HCT116 (cell line): Measurements from ENCODE around the gene RFXANK.

ENCODE experiments used
- EZH2 ChIP-seq: fragments of 200-600 bp; sonication (generic); IDR thresholded peaks from 2 replicates; pipeline ENCODE4 v1.6.1; 2017; ENCODE audit warnings: antibody characterized with exemption, mixed run types
- EZH2phosphoT487 ChIP-seq: fragments of 200-600 bp; IDR thresholded peaks from 2 replicates; pipeline ENCODE4 v1.6.1; 2018; ENCODE audit warnings: antibody characterized with exemption, borderline replicate concordance
- MAX ChIP-seq: IDR thresholded peaks from 2 replicates; pipeline ENCODE4 v1.6.1; 2012
- POLR2A ChIP-seq: IDR thresholded peaks from 2 replicates; pipeline ENCODE4 v1.7.0; 2011; ENCODE audit warnings: borderline replicate concordance; ENCODE audit not compliant: insufficient read depth, insufficient read length; ENCODE audit errors: extremely low read depth
- RAD21 ChIP-seq: IDR thresholded peaks from 2 replicates; pipeline ENCODE4 v1.6.1; 2012; ENCODE audit warnings: low read depth, mild to moderate bottlenecking
- REST ChIP-seq: IDR thresholded peaks from 2 replicates; pipeline ENCODE4 v1.6.1; 2012; ENCODE audit warnings: low read depth
- YY1 ChIP-seq: IDR thresholded peaks from 2 replicates; pipeline ENCODE4 v1.6.1; 2011; ENCODE audit warnings: low read length, low read depth, moderate library complexity, mild to moderate bottlenecking; ENCODE audit not compliant: insufficient replicate concordance; ENCODE audit errors: extremely low read depth
- ZNF274 ChIP-seq: fragments of 200-500 bp; sonication (Bioruptor generic); IDR thresholded peaks from 2 replicates; pipeline ENCODE4 v1.6.1; 2014; ENCODE audit warnings: mild to moderate bottlenecking, low read depth, low read length, inconsistent platforms
- TF ChIP-seq, protein P1 (sequence below), 3 experiments: fragments of 200-600 bp in 1 of 3; sonication (generic) in 1 of 3; IDR thresholded peaks in 2 of 3; conservative IDR thresholded peaks in 1 of 3; 2 replicates each; pipeline ENCODE4 v1.5.1; 2012 to 2017; ENCODE audit warnings: low read depth in 2 of 3, low read length in 2 of 3, antibody characterized with exemption in 1 of 3, borderline replicate concordance in 1 of 3, control low read depth in 1 of 3, mild to moderate bottlenecking in 1 of 3, mixed read lengths in 1 of 3, mixed run types in 1 of 3, moderate library complexity in 1 of 3; ENCODE audit not compliant: insufficient read depth in 1 of 3

GRCh38 chr19:19154768-19155494, 37.1 kb upstream of the RFXANK start:
- TF ChIP-seq POLR2A (no peak), REST (no peak), EZH2 (no peak), EZH2phosphoT487 (no peak), RAD21 (no peak), MAX (no peak), ZNF274 (no peak), YY1 (no peak)
- TF ChIP-seq, protein P1, sequence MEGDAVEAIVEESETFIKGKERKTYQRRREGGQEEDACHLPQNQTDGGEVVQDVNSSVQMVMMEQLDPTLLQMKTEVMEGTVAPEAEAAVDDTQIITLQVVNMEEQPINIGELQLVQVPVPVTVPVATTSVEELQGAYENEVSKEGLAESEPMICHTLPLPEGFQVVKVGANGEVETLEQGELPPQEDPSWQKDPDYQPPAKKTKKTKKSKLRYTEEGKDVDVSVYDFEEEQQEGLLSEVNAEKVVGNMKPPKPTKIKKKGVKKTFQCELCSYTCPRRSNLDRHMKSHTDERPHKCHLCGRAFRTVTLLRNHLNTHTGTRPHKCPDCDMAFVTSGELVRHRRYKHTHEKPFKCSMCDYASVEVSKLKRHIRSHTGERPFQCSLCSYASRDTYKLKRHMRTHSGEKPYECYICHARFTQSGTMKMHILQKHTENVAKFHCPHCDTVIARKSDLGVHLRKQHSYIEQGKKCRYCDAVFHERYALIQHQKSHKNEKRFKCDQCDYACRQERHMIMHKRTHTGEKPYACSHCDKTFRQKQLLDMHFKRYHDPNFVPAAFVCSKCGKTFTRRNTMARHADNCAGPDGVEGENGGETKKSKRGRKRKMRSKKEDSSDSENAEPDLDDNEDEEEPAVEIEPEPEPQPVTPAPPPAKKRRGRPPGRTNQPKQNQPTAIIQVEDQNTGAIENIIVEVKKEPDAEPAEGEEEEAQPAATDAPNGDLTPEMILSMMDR (IDR thresholded peaks at IDR 0.05 in 2 of 3, conservative IDR thresholded peaks at IDR 0.05 in 1 of 3; ENCODE audit: borderline replicate concordance in 1 of 3, insufficient read depth in 1 of 3, low read depth in 2 of 3, low read length in 2 of 3) = no peak
